ENCODE data around the gene OTUB2. TPM values are rescaled to one million over a fixed set of nuclear protein-coding genes. Genes with fewer than 3 reads are reported as not detected.

Gene OTUB2
- polyA plus RNA-seq, 1 of the 3 experiments (the other 2 are of a cell fraction): 1.4 TPM

DNA sequence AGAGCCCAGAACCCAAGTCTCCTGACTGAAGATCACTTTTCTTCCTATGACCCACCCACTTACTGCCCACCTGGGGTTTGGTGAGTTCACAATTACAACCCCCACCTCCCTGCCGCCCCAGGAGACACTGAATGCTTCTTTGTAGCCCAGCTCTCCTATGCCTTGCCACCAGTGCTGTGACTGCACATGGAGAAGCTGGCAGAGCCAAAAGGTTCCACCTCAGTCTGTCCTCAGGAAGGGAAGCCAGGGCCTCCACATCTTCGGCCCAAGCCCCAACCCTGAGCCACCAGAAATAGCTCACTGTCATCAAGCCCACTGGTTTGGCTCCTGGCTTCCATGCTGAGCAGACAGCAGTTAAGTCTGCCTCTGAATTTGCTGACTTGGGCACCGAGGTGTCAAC is 25.6 kb downstream of the OTUB2 start:
- Histone ChIP-seq H3K9ac (no peak overlapping the region), H3F3A (replicated peaks; ENCODE audit: insufficient read depth) (no peaks in the 10 kb centered on the region), H4K20me1 (ENCODE audit: insufficient read depth) (no peaks in the 10 kb centered on the region), H3K4me3 (ENCODE audit: low read depth in 2 of 2, low read length in 1 of 2) (no peak overlapping the region), H3K36me3 (replicated peaks in 1 of 2; ENCODE audit: control insufficient read depth in 1 of 2, insufficient read depth in 2 of 2, low read length in 1 of 2) (peaks cover 35 to 91% of the 10 kb centered on the region in 2 experiments), H3K9me2 (no peaks in the 10 kb centered on the region), H3K79me2 (ENCODE audit: insufficient read depth) (no peaks in the 10 kb centered on the region), H2AFZ (ENCODE audit: low read depth) (no peak overlapping the region), H3K9me3 (no peaks in the 10 kb centered on the region), H3K27ac (ENCODE audit: low read depth in 2 of 2, low read length in 1 of 2) (no peak overlapping the region; a peak in 1 of 4 replicates), H3K4me1 (ENCODE audit: control insufficient read depth in 1 of 2, insufficient read depth in 2 of 2, low read depth in 1 of 2, low read length in 1 of 2) (peaks cover 0 to 18% of the 10 kb centered on the region in 2 experiments; a peak in 2 of 4 replicates), H3K4me2 (no peak overlapping the region), H3K27me3 (ENCODE audit: insufficient read depth) (no peaks in the 10 kb centered on the region)
- 100% methylated on average over 2 of the region's 3 CpGs for WGBS (ENCODE audit: low lambda C conversion rate)
- CTCF ChIA-PET: interaction anchor here (1.0 to 8.3 kb wide), 11 partner anchors 10 to 91 kb away, joined by 3 to 100 read pairs (median 14); partner anchors contain the start of gene IFI27L2
- POLR2A ChIA-PET: no interaction called here
- TF ChIP-seq MXI1 (IDR thresholded peaks at IDR 0.05; ENCODE audit: low read depth, low read length): no peak
- no peak for TF ChIP-seq RAD21 (IDR thresholded peaks at IDR 0.05; ENCODE audit: low read length)
- TF ChIP-seq FOXJ3 (CRISPR knock-in tag; IDR thresholded peaks at IDR 0.05): no peak
- TF ChIP-seq GATA2 (CRISPR knock-in tag; IDR thresholded peaks at IDR 0.05): no peak
- no peak for TF ChIP-seq USF1 (IDR thresholded peaks at IDR 0.05; ENCODE audit: borderline replicate concordance, low read depth)
- DNase-seq: no peak

DNA sequence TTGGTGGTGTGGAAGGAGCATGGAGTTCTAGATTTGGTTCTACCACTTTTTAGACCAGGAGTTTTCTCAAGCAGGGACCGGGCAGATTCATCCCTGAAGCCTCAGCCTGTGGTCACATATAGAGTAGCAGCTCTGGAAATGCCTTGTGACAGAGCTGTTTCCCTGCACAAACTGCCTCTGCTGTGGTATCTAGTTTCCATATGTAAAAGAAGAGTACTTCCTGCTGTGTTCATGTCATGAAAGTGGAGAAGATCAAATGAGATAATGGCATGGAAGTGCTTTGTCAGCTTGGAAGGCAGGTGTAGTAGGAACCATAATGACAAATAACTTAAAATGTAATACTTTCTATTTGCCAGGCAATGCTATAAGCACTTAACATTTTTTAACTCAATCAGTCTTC is 26.1 kb downstream of the OTUB2 start:
- ChIA-PET CTCF (interaction anchor here (1.0 to 8.3 kb wide), 9 partner anchors 13 to 129 kb away, joined by 3 to 100 read pairs (median 14); partner anchors contain the start of gene IFI27L2), POLR2A (no interaction called here)
- no peaks in the 10 kb centered on the region for H3K79me2 ChIP-seq (ENCODE audit: insufficient read depth)
- no peak overlapping the region; a peak in 1 of 4 replicates for H3K27ac ChIP-seq (ENCODE audit: low read depth in 2 of 2, low read length in 1 of 2)
- no peaks in the 10 kb centered on the region for H3F3A ChIP-seq (replicated peaks; ENCODE audit: insufficient read depth)
- DNase-seq: no peak
- no peak overlapping the region for H2AFZ ChIP-seq (ENCODE audit: low read depth)
- H3K4me3 ChIP-seq (ENCODE audit: low read depth in 2 of 2, low read length in 1 of 2): no peak overlapping the region
- H3K9me2 ChIP-seq: no peaks in the 10 kb centered on the region
- WGBS (ENCODE audit: low lambda C conversion rate): 80% methylated on average over 1 of the region's 1 CpG
- no peaks in the 10 kb centered on the region for H4K20me1 ChIP-seq (ENCODE audit: insufficient read depth)
- TF ChIP-seq, protein P1, sequence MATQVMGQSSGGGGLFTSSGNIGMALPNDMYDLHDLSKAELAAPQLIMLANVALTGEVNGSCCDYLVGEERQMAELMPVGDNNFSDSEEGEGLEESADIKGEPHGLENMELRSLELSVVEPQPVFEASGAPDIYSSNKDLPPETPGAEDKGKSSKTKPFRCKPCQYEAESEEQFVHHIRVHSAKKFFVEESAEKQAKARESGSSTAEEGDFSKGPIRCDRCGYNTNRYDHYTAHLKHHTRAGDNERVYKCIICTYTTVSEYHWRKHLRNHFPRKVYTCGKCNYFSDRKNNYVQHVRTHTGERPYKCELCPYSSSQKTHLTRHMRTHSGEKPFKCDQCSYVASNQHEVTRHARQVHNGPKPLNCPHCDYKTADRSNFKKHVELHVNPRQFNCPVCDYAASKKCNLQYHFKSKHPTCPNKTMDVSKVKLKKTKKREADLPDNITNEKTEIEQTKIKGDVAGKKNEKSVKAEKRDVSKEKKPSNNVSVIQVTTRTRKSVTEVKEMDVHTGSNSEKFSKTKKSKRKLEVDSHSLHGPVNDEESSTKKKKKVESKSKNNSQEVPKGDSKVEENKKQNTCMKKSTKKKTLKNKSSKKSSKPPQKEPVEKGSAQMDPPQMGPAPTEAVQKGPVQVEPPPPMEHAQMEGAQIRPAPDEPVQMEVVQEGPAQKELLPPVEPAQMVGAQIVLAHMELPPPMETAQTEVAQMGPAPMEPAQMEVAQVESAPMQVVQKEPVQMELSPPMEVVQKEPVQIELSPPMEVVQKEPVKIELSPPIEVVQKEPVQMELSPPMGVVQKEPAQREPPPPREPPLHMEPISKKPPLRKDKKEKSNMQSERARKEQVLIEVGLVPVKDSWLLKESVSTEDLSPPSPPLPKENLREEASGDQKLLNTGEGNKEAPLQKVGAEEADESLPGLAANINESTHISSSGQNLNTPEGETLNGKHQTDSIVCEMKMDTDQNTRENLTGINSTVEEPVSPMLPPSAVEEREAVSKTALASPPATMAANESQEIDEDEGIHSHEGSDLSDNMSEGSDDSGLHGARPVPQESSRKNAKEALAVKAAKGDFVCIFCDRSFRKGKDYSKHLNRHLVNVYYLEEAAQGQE (IDR thresholded peaks at IDR 0.05; ENCODE audit: low read depth, low read length): no peak
- TF ChIP-seq GABPA (IDR thresholded peaks at IDR 0.05; ENCODE audit: low read depth) (no peak), FOXJ3 (CRISPR knock-in tag; IDR thresholded peaks at IDR 0.05) (no peak), RAD21 (IDR thresholded peaks at IDR 0.05; ENCODE audit: low read length) (no peak), TCF12 (IDR thresholded peaks at IDR 0.05) (no peak), RCOR1 (IDR thresholded peaks at IDR 0.05; ENCODE audit: low read length) (no peak)
- H3K4me1 ChIP-seq (ENCODE audit: control insufficient read depth in 1 of 2, insufficient read depth in 2 of 2, low read depth in 1 of 2, low read length in 1 of 2): peaks cover 0 to 18% of the 10 kb centered on the region in 2 experiments; a peak in 2 of 4 replicates
- no peaks in the 10 kb centered on the region for H3K9me3 ChIP-seq
- peaks cover 35 to 91% of the 10 kb centered on the region in 2 experiments for H3K36me3 ChIP-seq (replicated peaks in 1 of 2; ENCODE audit: control insufficient read depth in 1 of 2, insufficient read depth in 2 of 2, low read length in 1 of 2)
- no peaks in the 10 kb centered on the region for H3K27me3 ChIP-seq (ENCODE audit: insufficient read depth)
- no peak overlapping the region for H3K4me2 ChIP-seq
- H3K9ac ChIP-seq: no peak overlapping the region
